ENCODE results near the gene PALM.

DNA sequence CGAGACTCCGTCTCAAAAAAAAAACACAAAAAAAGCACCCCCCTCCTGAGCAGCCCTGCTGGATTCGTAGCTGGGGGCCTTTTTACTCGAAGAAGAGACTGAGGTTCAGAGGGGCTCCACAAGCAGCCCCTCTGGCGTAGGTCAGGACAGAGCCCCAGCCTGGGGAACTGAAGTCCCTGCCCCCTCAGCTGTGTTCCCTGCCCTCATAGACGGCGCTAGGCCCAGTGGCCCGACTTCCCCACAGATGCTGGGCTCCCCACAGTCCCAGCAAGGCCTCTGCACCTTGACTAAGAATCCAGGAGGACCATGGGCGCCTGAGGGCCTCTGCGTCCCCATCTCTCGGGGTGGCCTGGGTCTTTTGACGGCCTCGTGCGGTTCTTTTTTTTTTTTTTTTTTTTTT, 41.1 kb downstream of the PALM start:
- TF ChIP-seq POLR2AphosphoS5 (IDR thresholded peaks at IDR 0.05), result no peak
- TF ChIP-seq, protein P1, sequence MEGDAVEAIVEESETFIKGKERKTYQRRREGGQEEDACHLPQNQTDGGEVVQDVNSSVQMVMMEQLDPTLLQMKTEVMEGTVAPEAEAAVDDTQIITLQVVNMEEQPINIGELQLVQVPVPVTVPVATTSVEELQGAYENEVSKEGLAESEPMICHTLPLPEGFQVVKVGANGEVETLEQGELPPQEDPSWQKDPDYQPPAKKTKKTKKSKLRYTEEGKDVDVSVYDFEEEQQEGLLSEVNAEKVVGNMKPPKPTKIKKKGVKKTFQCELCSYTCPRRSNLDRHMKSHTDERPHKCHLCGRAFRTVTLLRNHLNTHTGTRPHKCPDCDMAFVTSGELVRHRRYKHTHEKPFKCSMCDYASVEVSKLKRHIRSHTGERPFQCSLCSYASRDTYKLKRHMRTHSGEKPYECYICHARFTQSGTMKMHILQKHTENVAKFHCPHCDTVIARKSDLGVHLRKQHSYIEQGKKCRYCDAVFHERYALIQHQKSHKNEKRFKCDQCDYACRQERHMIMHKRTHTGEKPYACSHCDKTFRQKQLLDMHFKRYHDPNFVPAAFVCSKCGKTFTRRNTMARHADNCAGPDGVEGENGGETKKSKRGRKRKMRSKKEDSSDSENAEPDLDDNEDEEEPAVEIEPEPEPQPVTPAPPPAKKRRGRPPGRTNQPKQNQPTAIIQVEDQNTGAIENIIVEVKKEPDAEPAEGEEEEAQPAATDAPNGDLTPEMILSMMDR (IDR thresholded peaks at IDR 0.05), result no peak
